HG03378 (cell line): Measurements from ENCODE around the gene FUT3.

ENCODE experiments used
- ATAC-seq: cut with Tn5 transposase; IDR thresholded peaks from one replicate; pipeline ENCODE4 v1.9.1; 2021; ENCODE audit warnings: mild to moderate bottlenecking, moderate library complexity; ENCODE audit not compliant: unreplicated experiment

The FUT3 gene

DNA sequence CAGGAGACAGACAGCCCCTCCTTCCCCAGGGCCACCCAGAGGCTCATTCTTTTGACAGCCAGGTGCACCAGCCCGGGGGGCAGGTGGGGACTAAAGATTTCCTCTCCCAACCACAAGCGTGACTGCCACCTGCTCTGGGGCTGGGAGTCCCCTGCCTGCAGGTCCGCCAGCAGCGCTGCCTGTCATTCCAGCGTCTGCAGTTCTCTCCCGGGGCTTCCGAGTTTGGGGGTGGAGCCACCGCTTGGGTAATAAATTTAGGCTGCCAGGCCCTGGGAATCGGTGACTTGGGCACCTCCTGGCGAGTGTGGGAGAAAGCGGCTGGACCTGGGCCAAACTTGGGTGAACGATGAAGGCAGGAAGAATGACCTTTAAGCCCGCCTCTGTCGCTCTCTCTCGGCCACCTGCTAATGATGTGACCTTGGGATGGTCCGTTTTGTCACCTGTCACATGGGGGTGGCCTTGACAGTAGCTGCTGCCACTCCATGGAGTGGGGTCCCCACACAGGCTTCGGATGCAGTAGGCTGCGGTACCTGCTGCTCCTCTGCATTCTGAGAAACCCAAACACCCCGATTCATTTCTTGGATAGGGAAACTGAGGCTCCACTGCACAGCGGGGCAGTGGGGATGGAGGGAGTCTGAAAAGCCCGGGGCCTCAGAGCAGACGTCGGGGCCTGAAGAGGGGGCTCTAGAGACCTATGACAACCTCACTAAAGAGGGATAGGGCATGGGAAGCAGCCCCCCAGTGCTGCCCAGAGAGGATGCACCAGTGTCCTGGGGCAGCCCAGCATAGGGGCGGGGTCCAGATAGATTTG is 24.5 kb downstream of the FUT3 start:
- no peak for ATAC-seq

DNA sequence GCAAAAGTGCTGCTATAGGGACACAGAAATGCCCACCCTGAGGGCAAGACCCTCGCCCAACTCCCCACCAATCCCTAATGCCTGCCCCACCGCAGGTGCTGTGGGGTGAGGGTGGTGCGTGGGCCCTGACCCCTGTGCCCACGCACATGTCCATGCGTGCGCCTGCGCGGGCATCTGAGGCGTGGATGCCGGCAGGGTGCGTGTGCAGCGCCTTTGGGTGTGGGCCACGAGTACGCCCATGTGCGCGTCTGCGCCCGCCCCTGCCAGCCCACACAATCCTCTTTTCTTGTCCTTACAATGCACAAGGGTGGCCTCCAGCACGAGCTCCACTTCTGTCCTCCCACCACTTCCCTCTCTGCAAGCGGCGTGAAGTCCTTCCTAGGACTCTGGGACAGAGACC is 26.1 kb downstream of the FUT3 start:
- ATAC-seq: no peak

DNA sequence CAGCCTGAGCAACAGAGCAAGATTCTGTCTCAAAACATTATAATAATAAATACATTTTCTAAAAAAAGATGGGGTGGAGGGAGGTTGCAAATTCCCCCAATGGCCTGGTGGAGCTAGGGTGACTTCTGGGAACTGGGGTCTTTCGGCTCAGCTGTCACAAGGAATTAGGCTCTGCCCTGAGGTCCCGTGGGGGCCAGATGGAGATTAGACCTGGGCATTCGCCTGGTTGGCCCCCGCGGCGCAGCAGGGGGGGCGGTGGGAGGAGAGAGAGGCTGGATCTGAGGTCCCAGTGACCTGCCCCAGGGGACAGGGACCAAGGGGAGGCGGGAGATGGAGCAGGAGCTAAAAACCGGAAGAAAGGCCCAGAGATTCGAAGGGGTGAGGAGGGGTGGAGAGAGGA is 26.5 kb downstream of the FUT3 start:
- ATAC-seq: no peak

DNA sequence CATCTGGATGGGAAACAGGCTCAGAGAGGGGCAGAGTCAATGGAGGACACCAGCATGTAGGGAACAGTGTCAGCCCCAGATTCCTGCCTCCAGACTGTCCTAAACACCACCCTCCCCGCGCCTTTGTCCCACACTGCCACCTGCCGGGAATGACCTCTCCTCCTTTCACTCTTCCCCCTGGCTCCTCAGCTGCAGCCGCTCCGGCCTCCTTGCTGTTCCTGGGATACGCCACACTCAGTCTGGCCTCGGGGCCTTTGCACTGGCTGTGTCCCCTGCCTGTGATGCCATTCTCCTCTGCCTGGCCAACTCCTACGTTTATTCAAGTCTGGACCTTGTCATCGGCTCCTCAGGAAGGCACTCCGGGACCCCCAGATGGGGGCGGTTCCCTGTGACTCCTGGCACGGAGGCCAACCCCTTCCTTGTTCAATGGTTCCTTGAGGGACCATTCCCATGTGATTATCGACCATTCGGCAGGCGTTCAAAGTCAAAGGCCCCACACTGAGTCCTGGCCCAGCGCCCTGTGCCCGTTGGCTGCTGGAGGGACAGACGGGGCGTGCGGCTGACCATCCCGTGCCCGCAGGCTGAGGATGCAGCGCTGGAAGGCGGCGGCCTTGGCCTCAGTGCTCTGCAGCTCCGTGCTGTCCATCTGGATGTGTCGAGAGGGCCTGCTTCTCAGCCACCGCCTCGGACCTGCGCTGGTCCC is 27.5 kb downstream of the FUT3 start:
- no peak for ATAC-seq

DNA sequence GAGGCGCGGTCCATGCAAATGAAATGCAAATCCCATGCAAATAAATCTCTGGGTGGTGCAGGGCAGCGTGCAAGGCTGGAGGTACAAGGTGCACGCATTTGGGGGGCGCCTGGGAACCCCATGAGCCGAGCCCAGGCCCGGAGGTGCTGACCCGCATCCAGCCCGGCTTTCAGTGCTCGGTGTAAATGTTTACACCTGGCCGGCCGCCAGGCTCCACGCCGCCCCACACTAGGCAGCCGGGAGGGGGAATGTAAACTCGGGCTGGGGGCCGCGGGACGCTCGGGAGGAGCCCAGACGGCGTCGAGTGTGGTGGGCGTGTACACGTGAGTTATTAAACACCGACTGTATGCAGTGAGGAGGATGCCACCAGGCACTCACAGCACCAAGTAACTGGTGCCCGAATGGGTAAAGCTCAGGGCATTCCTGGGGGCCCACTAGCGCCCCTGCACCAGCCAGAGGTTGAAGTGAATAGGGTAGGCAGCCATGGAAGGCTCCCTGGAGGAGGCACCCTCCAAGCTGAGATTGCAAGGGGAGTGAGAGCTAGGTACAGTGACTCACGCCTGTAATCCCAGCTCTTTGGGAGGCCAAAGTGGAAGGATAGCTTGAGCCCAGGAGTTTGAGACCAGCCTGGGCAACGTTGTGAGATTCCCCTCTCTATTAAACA is 28.9 kb downstream of the FUT3 start:
- ATAC-seq: no peak

DNA sequence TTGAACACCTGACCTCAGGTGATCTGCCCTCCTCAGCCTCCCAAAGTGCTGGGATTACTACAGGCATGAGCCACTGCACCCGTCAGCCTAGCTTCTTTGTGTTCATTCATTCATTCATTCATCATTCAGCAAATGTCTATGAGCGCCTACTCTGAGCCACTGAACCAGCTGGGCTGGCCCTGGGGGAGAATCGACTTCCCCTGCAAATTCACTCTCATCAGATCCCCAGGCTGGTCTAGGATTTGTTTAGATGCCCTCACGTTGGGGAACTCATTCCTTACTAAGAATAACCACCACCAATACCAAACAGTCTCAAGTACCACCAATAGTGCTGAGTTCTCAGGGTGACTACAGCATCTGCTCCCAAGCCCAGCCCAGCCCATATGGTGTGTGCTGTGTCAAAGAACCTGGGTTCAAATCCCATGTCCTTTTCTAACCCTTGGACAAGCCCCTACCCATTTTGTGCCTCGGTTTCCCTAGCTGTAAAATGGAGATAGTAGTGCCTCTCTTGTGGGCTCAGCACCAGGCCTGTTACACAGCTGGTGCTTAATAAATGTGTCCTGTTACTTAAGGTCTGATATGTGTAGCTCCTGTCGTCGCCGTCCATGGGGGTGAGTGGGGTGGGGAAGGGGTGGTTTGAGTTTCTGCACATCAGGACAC is 29.6 kb downstream of the FUT3 start:
- ATAC-seq: no peak

DNA sequence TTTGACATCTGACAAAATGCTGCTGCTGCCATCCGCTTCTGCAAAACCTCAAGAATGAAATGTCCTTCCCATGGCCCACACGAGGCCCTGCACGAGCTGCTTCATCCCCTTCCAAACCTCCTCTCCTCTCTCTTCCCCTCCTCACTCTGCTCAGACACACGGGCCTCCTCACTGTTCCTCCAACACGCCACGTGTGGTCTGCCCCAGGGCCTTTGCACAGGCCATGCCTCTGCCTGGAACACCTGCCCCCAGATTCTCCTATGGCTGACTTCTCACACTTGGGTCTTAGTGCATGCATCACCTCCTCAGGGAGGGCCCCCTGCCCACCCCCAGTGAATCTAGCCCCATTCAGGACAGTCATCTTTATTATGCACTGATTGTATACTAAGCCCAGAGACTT is 30.5 kb downstream of the FUT3 start:
- ATAC-seq: no peak

DNA sequence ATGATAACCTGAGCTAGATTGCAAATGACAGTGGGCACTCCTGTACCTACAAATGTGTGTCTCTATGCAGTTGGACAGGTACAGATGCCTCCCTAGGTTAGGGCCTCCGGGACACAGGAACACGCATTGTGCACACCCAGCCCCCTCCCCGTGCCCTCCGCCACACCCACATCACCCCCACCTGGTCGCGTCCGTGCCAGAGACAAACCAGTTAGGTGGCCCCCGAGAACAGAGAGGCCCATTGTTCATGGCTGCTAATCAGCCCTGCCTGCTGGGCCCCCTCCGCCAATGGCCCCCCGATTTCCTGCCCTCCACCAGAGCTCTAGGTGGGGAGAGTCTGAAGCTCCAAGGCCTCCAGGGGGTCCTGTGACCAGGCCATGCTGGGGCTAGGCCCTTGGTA is 32.7 kb downstream of the FUT3 start:
- ATAC-seq: no peak

DNA sequence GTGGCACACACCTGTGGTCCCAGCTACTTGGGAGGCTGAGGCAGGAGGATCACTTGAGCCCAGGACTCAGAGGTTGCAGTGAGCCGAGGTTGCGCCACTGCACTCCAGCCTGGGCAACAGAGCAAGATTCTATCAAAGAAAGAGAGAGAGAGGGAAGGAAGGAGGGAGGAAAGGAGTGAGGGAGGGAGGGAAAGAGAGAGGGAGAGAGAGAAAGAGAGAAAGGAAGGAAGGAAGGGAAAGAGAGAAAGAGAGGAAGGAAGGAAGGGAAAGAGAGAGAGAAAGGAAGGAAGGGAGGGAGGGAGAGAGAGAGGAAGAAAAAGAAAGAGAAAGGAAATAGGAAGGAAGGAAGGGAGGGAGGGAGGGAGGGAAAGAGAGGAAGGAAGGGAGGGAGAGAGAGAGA is 34.0 kb downstream of the FUT3 start:
- no peak for ATAC-seq

DNA sequence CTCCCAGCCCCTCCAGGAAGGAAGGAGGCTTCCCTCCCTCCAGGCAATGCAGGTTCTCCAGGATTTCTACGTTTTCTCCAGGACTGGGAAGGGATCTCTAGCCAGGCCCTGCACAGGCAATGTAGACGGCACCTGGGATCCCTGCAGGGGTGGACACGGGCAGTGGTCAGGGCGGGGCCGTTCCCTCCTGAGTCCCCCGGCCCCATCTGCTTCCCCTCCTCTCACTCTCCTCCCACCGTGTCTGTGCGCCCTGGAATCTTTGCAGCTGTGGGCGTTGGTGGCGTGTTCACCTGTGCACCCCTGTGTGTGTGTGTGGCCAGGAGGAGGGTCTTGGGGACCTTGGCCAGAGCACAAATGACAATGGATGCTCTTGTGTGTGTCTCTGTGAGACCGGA is 36.4 kb downstream of the FUT3 start:
- ATAC-seq: no peak

DNA sequence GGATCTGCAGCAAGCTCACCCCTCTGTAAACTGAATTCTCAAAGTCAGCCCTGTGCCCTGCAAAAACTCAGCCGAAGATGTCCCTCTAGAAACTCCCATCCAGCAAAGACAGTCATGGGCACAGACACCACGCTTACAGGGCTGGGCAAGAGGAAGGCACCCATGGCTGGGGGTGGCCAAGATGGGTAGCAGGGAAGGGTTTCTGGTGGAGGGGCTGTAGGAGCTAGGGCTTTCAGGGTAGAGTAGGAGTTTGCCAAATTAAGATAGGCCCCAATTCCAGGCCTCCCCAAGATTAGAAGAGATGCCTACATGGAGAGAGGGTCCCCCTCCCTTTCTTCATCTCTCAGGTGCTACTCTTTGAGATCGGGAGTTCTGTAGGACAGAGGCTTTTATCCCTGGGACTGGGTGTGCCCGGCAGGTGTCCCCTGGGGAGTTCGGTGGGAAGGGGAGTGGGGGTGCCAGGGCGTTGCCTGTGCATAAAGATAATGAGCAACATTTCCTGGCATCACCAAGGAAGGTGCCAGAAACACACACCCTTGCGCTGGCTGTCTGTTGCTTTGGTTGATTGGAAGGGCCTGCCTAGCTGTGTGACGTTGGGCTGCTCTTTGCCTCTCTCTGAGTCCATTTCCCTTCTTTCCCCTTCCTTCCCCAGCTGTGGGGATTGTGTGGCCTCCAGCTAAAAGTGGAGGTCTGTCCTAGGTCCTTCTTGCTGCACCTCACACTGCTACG is 37.0 kb downstream of the FUT3 start:
- ATAC-seq: no peak

DNA sequence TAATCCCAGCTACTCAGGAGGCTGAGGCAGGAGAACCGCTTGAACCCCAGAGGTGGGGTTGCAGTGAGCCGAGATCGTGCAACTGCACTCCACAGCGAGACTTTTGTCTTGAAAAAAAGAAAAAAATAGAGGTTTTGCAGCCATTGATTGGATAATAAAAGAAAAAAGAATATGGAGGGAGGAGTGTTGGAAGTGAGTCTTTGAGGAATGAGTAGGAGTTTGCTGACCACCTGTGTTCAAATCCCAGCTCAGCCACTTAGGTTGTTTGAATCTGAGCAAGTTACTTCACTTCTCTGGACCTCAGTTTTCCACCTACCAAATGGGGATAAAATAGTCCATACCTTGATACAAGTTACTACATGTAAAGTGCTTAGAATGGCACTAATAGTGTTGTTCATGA is 40.1 kb downstream of the FUT3 start:
- no peak for ATAC-seq

DNA sequence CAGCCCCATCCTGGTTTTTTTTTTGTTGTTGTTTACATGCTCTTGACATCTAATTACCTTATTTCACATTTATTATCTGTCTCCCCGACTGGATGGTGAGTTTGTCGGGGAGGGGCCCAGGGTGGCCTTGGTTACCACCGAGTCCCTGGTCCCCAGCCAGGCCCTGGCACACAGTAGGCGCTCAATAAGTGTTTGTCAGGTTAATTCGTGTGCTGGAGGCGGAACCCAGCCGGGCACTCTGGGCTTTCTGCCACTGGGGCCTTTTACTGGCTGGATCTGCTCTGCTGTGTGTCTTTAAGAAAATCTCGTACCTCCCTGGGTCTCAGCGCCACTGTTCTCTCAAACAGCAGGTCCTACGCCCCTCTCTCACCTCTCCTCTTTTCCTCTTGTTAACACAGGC is 41.8 kb downstream of the FUT3 start:
- ATAC-seq: no peak

DNA sequence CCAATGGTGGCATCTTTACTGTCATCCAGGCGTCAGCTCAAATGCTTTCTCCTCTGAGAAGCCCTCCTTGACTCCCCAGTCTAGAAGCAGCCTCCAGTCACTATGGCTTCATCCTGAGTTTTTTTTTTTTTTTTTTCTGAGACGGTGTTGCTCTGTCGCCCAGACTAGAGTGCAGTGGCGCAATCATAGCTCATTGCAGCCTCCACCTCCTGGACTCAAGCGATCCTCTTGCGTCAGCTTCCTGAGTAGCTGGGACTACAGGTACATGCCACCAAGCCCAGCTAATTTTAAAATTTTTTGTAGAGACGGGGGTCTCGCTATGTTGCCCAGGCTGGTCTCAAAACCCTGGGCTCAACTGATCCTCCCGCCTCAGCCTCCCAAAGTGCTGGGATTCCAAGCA is 42.2 kb downstream of the FUT3 start:
- no peak for ATAC-seq

DNA sequence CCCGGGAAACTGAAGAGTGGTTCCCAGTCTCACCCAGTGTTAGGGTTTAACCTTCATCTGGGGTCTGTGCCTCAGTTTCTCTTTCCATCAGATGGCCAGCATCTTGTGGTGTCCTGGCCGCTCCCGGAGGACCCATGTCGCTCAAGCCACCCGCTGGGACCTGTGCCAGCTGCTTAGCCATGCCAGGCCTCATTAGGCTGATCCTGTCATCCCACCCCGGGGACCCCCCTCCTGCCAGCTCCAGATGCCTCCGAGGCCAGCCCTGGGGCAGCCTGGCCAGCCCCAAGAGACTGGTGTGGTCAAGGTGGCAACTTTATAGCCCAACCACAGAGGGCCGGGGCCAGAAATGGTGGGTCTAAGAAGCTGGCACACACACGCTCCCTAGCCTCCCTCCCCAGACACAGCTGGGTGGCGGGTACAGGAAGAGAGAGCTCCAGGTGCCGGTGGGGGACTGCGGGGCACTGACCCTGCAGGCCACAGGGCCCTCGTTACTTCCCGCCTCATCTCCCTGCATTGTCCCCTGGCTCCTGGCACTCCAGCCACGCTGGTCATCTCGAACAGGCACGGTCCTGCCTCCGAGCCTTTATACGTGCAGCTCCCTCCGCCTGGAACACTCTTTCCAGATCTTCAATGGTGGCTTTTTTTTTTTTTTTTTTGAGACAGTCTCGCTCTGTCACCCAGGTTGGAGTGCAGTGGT is 43.0 kb downstream of the FUT3 start:
- ATAC-seq: no peak

DNA sequence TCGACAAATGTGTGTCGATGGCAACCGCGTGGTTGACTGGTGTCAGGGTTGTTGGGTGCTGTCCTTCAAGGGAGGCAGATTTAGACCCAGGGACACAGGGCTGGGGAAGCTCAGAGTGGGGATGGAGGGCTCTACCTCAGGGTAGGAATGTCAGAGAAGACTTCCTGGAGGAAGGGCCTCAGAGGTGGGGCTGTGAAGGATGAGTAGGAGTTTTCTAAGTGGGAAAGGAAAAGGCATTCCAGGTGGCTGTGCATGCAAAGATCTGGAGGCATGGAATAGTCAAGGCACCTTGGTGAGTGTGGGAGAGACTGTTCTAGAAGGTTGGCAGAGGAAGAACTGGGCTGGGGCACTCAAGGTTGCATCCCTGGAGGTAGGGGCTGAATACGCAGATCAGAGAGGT is 44.3 kb downstream of the FUT3 start:
- ATAC-seq: no peak

DNA sequence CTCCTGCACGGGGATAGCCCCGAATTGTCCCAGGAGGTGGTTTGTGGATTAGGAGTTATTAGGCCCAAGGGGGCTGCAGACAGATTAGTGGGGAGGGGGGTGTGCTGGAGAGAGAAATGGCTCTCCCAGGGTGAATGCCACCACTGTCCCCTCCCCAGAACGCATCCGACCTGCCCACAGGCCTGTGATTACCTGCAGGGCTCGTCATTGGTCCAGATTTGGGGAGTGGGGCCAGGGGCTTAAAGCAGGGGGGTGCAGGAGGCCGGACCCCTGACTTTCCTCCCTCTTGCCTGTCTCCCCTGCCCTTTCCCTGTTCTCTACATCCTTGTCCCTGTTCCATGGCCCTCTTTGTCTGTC is 45.1 kb downstream of the FUT3 start:
- ATAC-seq: no peak

DNA sequence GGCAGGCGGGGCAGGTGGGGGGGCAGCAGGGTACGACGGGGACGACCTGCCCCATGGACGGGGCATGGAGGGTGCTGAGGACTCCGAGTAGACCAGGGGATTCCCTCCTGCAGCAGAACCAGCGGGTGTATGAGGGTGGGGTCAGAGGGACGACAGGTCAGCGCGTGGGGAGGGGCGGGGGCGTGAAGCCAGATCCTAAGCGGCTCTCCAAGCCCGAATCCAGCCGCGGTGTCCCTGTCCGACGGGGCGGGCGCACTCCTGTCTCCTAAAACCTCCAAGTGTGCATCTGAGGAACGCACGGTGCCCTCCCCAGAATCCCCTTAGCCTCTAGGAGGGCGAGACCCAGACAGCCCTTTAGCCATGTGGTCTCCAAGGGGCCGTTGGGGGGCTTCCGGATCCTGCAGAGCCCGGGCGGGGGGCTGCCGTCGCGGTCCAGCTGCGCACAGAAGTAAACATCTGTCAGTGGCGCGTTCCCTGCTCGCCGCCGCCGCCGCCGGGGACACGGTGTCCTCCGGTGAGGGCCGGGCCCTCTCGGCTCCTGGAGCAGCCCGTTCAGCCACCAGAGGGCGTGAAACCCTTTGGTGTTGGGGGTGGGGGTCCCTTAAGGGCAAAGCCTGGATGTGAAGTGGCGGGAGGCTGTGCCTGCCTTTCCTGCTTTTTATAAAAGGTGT is 45.7 kb downstream of the FUT3 start:
- ATAC-seq: no peak

DNA sequence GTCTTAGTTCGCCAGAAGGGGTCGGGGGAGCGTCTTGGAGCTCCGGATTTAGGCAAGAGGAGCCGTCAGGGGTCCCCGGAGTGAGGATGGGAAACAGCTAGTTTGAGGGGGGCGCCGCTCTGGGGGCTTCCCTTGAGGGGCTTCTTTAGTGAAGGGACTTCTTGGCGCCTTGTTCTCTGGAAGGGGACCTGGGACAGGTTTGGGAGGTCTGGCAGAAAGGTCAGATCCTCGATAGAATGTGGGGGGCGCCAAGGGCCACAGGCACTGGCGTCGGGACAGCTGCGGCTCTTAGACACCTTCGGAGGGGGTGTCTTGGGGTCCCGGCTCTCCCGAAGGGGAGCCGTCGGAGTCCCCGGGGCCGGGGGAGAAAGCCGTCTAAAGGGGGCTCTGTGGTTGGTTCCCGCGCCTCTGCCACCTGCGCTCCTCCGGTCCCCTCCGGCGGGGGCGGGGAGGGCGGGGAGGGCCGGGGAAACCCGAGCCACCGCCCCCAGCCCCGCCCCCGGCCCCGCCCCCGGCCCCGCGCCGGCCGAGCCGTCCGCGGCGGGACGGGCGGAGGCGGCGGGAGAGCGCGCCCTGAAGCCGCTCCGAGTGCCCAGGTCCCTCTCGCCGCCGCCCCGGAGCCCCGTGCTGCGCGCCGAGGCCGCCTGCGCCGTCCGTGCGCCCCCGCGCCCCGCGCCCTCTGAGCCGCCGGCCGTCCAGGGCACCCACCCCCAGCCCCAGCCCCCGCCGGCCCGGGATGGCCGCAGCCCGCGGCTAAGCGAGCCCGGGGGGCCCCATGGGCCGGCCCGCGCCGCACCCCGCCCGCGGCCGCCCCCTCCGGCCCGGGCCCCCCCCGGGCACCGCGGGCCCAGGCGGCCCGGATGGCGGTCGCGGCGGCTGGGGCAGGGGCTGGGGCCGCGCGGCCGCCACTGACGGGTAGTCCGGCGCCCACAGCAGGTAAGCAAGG is 46.5 kb downstream of the FUT3 start, which contains the start of gene NRTN:
Gene NRTN, plus strand, starts transcription at position 552 of the 946 bp plus-strand sequence. CDS start 19,099 bp downstream, outside the sequence.
- ATAC-seq: no peak
